SJSA1 (cell line): ENCODE measurements around the gene GRID1. TPM values are rescaled to one million over a fixed set of nuclear protein-coding genes. Genes with fewer than 3 reads are reported as not detected.
A peak's percentile ranks its signal among the peaks of the same experiment; 100 is the strongest.
"Not testable (repeated sequence)": the region's sequence is repeated elsewhere in the genome, so short reads cannot be mapped to it uniquely, and the experiment has no call there.

ENCODE experiments used
- DNase-seq, 2 experiments: peaks; one replicate each; pipeline ENCODE4 v3.0.0-alpha.2; 2015 to 2020; ENCODE audit warnings: low spot score in 2 of 2, low read depth in 1 of 2
- H3K27ac ChIP-seq: fragments of 250-450 bp; sonication (Bioruptor Pico); 2 replicates; pipeline ENCODE4 v1.5.1; 2020; ENCODE audit warnings: mild to moderate bottlenecking, moderate library complexity
- H3K27me3 ChIP-seq: fragments of 250-450 bp; sonication (Bioruptor Pico); replicated peaks from 2 replicates; pipeline ENCODE4 v1.5.1; 2020; ENCODE audit warnings: mild to moderate bottlenecking, moderate library complexity
- H3K36me3 ChIP-seq: fragments of 250-450 bp; sonication (Bioruptor Pico); 2 replicates; pipeline ENCODE4 v1.5.1; 2020; ENCODE audit warnings: mild to moderate bottlenecking
- H3K4me1 ChIP-seq: fragments of 250-450 bp; sonication (Bioruptor Pico); replicated peaks from 2 replicates; pipeline ENCODE4 v1.6.1; 2021; ENCODE audit warnings: mild to moderate bottlenecking
- H3K4me3 ChIP-seq: fragments of 250-450 bp; sonication (Bioruptor Pico); 2 replicates; pipeline ENCODE4 v1.5.1; 2020; ENCODE audit warnings: mild to moderate bottlenecking
- H3K9me3 ChIP-seq: fragments of 250-450 bp; sonication (Bioruptor Pico); replicated peaks from 2 replicates; pipeline ENCODE4 v1.5.1; 2020; ENCODE audit warnings: mild to moderate bottlenecking
- total RNA-seq: library from RNA; depleted of rRNA; stranded (reverse); fragments of >200 nt; shearing (Covaris generic); gene quantifications from 2 replicates; pipeline ENCODE4 v1.2.3, GENCODE V29; 2014

Gene GRID1
- total RNA-seq, 1 experiment from 2014 or later: 0.05 TPM

GRCh38 chr10:86121200-86121599, 245.4 kb downstream of the GRID1 start:
- Histone ChIP-seq H3K27ac (no peak overlapping the region), H3K4me3 (no peak overlapping the region), H3K4me1 (no peaks in the 10 kb centered on the region), H3K9me3 (no peaks in the 10 kb centered on the region), H3K27me3 (no peaks in the 10 kb centered on the region), H3K36me3 (no peaks in the 10 kb centered on the region)
- no peak for DNase-seq

- H3K36me3 ChIP-seq: no peaks in the 10 kb centered on the region
- H3K27ac ChIP-seq: no peak overlapping the region
- DNase-seq: no peak
- no peaks in the 10 kb centered on the region for H3K9me3 ChIP-seq
- no peaks in the 10 kb centered on the region for H3K4me1 ChIP-seq
- H3K27me3 ChIP-seq: no peaks in the 10 kb centered on the region; the same call in 1 of the 2 replicates
- H3K4me3 ChIP-seq: no peak overlapping the region
These were observed 249.5 kb downstream of the GRID1 start for GRCh38 chr10:86117051-86117450.

- Histone ChIP-seq H3K36me3 (no peaks in the 10 kb centered on the region), H3K4me1 (no peaks in the 10 kb centered on the region), H3K9me3 (no peaks in the 10 kb centered on the region), H3K27me3 (no peaks in the 10 kb centered on the region; the same call in 1 of the 2 replicates), H3K4me3 (no peak overlapping the region), H3K27ac (no peak overlapping the region)
- DNase-seq: no peak
These were observed 252.6 kb downstream of the GRID1 start for GRCh38 chr10:86113983-86114382.

GRCh38 chr10:86113501-86113900, 253.1 kb downstream of the GRID1 start:
- Histone ChIP-seq H3K27ac (no peak overlapping the region), H3K4me3 (no peak overlapping the region), H3K27me3 (no peaks in the 10 kb centered on the region; the same call in 1 of the 2 replicates), H3K9me3 (no peaks in the 10 kb centered on the region), H3K4me1 (no peaks in the 10 kb centered on the region), H3K36me3 (no peaks in the 10 kb centered on the region)
- DNase-seq: no peak

- no peak for DNase-seq
These were observed 253.6 kb downstream of the GRID1 start for GRCh38 chr10:86113044-86113443.

GRCh38 chr10:86111902-86112545, 254.6 kb downstream of the GRID1 start:
- Histone ChIP-seq H3K4me3 (no peak overlapping the region), H3K4me1 (no peaks in the 10 kb centered on the region), H3K36me3 (no peaks in the 10 kb centered on the region), H3K9me3 (no peaks in the 10 kb centered on the region), H3K27ac (no peak overlapping the region), H3K27me3 (no peaks in the 10 kb centered on the region; the same call in 1 of the 2 replicates)
- DNase-seq: no peak

More at GRCh38 chr10:86113044-86113443, 253.6 kb downstream of the GRID1 start:
- Histone ChIP-seq H3K27ac (no peak overlapping the region), H3K4me3 (no peak overlapping the region), H3K4me1 (no peaks in the 10 kb centered on the region), H3K9me3 (no peaks in the 10 kb centered on the region), H3K27me3 (no peaks in the 10 kb centered on the region; the same call in 1 of the 2 replicates), H3K36me3 (no peaks in the 10 kb centered on the region)

GRCh38 chr10:86110156-86110786, 256.3 kb downstream of the GRID1 start:
- Histone ChIP-seq H3K4me1 (no peaks in the 10 kb centered on the region), H3K4me3 (no peak overlapping the region), H3K36me3 (no peaks in the 10 kb centered on the region), H3K27me3 (no peaks in the 10 kb centered on the region; the same call in 1 of the 2 replicates), H3K9me3 (no peaks in the 10 kb centered on the region), H3K27ac (no peak overlapping the region)
- no peak for DNase-seq

- no peak for DNase-seq
- Histone ChIP-seq H3K4me3 (no peak overlapping the region), H3K27ac (no peak overlapping the region), H3K4me1 (no peaks in the 10 kb centered on the region), H3K36me3 (no peaks in the 10 kb centered on the region), H3K9me3 (no peaks in the 10 kb centered on the region), H3K27me3 (no peaks in the 10 kb centered on the region)
These were observed 257.2 kb downstream of the GRID1 start for GRCh38 chr10:86109421-86109820.

- no peak for DNase-seq
- H3K4me1 ChIP-seq: no peaks in the 10 kb centered on the region
- H3K9me3 ChIP-seq: no peaks in the 10 kb centered on the region
- H3K27ac ChIP-seq: no peak overlapping the region
- no peaks in the 10 kb centered on the region for H3K27me3 ChIP-seq
- no peak overlapping the region for H3K4me3 ChIP-seq
- no peaks in the 10 kb centered on the region for H3K36me3 ChIP-seq
These were observed 257.9 kb downstream of the GRID1 start for GRCh38 chr10:86108696-86109095.

- not testable (repeated sequence) for H3K9me3 ChIP-seq, DNase-seq, H3K36me3 ChIP-seq, H3K27me3 ChIP-seq, H3K27ac ChIP-seq, H3K4me3 ChIP-seq, H3K4me1 ChIP-seq
These were observed 258.8 kb downstream of the GRID1 start for GRCh38 chr10:86107611-86108310.

GRCh38 chr10:86107131-86107530, 259.5 kb downstream of the GRID1 start:
- no peak overlapping the region for H3K27ac ChIP-seq
- H3K36me3 ChIP-seq: no peaks in the 10 kb centered on the region
- no peaks in the 10 kb centered on the region for H3K27me3 ChIP-seq
- no peaks in the 10 kb centered on the region for H3K9me3 ChIP-seq
- no peak overlapping the region for H3K4me3 ChIP-seq
- no peaks in the 10 kb centered on the region for H3K4me1 ChIP-seq
- no peak for DNase-seq

GRCh38 chr10:86106616-86107015, 260.0 kb downstream of the GRID1 start:
- no peaks in the 10 kb centered on the region for H3K36me3 ChIP-seq

GRCh38 chr10:86105640-86106039, 261.0 kb downstream of the GRID1 start:
- DNase-seq: peak in 1 of 2 experiments; percentile 13
- H3K27ac ChIP-seq: no peak overlapping the region
- H3K36me3 ChIP-seq: no peaks in the 10 kb centered on the region
- H3K4me3 ChIP-seq: no peak overlapping the region
- H3K4me1 ChIP-seq: no peaks in the 10 kb centered on the region
- no peaks in the 10 kb centered on the region for H3K27me3 ChIP-seq
- no peaks in the 10 kb centered on the region for H3K9me3 ChIP-seq

More at GRCh38 chr10:86106616-86107015, 260.0 kb downstream of the GRID1 start:
- no peak overlapping the region for H3K27ac ChIP-seq
- H3K27me3 ChIP-seq: no peaks in the 10 kb centered on the region
- no peaks in the 10 kb centered on the region for H3K4me1 ChIP-seq
- no peaks in the 10 kb centered on the region for H3K9me3 ChIP-seq
- peak in 1 of 2 experiments; percentile 8 for DNase-seq
- H3K4me3 ChIP-seq: no peak overlapping the region

GRCh38 chr10:86105181-86105580, 261.4 kb downstream of the GRID1 start:
- no peaks in the 10 kb centered on the region for H3K36me3 ChIP-seq
- H3K9me3 ChIP-seq: no peaks in the 10 kb centered on the region
- H3K4me1 ChIP-seq: no peaks in the 10 kb centered on the region
- no peak overlapping the region for H3K27ac ChIP-seq
- H3K4me3 ChIP-seq: no peak overlapping the region
- DNase-seq: peak in 1 of 2 experiments; percentile 8
- H3K27me3 ChIP-seq: no peaks in the 10 kb centered on the region
